Measurements from ENCODE around the gene GAMT. TPM values are rescaled to one million over a fixed set of nuclear protein-coding genes. Genes with fewer than 3 reads are reported as not detected.
A peak's percentile ranks its signal among the peaks of the same experiment; 100 is the strongest.

The GAMT gene
- total RNA-seq, 1 experiment from 2014 or later: 27.7 TPM

DNA sequence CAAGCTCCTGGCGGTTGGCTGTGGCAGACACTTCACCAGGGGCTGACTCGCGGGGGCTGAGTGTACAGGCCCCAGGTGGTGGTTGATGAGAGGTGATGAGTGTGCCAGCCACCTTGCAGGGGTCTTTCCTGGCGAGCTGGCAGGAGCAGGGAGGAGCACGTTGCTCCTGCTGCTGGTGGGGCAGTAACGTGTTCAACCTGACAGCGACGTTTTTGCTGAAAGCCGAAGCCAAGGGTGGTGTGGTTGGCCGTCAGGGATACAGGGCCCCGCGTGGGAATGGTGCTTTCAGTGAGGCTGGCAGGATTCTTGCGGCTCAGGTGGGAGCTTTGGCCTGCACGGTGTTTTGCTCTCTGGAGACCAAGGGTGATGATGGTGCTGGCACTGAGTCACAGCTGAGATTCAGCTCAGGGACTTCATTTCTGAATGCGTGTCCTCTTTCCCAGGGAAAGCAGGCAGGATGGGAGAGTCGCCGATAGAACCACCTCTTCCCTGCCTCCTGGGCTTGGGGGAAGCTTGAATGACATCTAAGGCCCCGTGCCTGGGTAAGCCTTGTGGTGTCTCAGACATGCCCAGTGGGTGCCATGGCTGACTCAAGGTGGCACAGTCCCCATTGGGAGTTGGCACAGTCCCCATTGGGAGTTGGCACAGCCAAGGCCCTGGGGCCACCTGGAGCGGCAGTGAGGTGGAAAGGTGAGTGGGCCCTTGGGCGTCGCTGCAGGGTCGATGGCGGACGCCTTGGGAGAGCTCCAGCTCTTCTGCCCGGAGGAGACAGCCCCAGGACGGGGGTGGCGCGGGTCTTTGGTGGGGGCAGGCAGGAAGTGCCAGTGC is 14.9 kb upstream of the GAMT start:
- POLR2A ChIA-PET: interaction anchor here (1.0 kb wide), 1 partner anchor 36 kb away, joined by 3 read pairs; no protein-coding TSS in a partner anchor
- H3K36me3 Mint-ChIP-seq: peaks cover 39% of the 10 kb centered on the region
- peak overlapping the region; percentile 98 for H3K27ac Mint-ChIP-seq
- ATAC-seq (no peak), DNase-seq (ENCODE audit: low spot score) (no peak)
- H3K4me1 Mint-ChIP-seq: peaks cover 54% of the 10 kb centered on the region
- TF ChIP-seq MAX (CRISPR knock-in tag; IDR thresholded peaks at IDR 0.05): no peak
- TF ChIP-seq JAZF1 (CRISPR knock-in tag; IDR thresholded peaks at IDR 0.05): no peak
- no peak for TF ChIP-seq HMGA2 (CRISPR knock-in tag; IDR thresholded peaks at IDR 0.05)
- no peak for TF ChIP-seq ZNF396 (CRISPR knock-in tag; IDR thresholded peaks at IDR 0.05; ENCODE audit: borderline replicate concordance)
- no peak for TF ChIP-seq SMAD4 (CRISPR knock-in tag; IDR thresholded peaks at IDR 0.05)
- no peak for TF ChIP-seq ATF2 (CRISPR knock-in tag; IDR thresholded peaks at IDR 0.05; ENCODE audit: borderline replicate concordance, low read depth)
- TF ChIP-seq NFATC4 (CRISPR knock-in tag; IDR thresholded peaks at IDR 0.05): no peak
- TF ChIP-seq FOXK1 (CRISPR knock-in tag; IDR thresholded peaks at IDR 0.05): no peak
- TF ChIP-seq SP1 (CRISPR knock-in tag; conservative IDR thresholded peaks at IDR 0.05): no peak
- no peak for TF ChIP-seq RORB (CRISPR knock-in tag; IDR thresholded peaks at IDR 0.05)
- no peak for TF ChIP-seq ZBTB21 (CRISPR knock-in tag; IDR thresholded peaks at IDR 0.05; ENCODE audit: borderline replicate concordance)
- no peak for TF ChIP-seq IRF2 (CRISPR knock-in tag; IDR thresholded peaks at IDR 0.05; ENCODE audit: borderline replicate concordance, low read depth)
- TF ChIP-seq ESRRA (CRISPR knock-in tag; IDR thresholded peaks at IDR 0.05; ENCODE audit: borderline replicate concordance): no peak
- TF ChIP-seq MXD4 (CRISPR knock-in tag; IDR thresholded peaks at IDR 0.05; ENCODE audit: borderline replicate concordance): no peak
- TF ChIP-seq CTCF (IDR thresholded peaks at IDR 0.05): no peak
- no peak for TF ChIP-seq ZNF423 (CRISPR knock-in tag; IDR thresholded peaks at IDR 0.05)
- TF ChIP-seq, protein P1, sequence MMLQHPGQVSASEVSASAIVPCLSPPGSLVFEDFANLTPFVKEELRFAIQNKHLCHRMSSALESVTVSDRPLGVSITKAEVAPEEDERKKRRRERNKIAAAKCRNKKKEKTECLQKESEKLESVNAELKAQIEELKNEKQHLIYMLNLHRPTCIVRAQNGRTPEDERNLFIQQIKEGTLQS (CRISPR knock-in tag; conservative IDR thresholded peaks at IDR 0.05): no peak
- H3K9me3 Mint-ChIP-seq: no peaks in the 10 kb centered on the region
- peak overlapping the region; percentile 54 for H3K4me3 Mint-ChIP-seq
- no peaks in the 10 kb centered on the region for H3K27me3 Mint-ChIP-seq (ENCODE audit: low read depth)
- CTCF ChIA-PET: interaction anchor here (0.6 to 1.5 kb wide), 5 partner anchors 19 to 186 kb away, joined by 3 to 4 read pairs (median 3); no protein-coding TSS in a partner anchor

DNA sequence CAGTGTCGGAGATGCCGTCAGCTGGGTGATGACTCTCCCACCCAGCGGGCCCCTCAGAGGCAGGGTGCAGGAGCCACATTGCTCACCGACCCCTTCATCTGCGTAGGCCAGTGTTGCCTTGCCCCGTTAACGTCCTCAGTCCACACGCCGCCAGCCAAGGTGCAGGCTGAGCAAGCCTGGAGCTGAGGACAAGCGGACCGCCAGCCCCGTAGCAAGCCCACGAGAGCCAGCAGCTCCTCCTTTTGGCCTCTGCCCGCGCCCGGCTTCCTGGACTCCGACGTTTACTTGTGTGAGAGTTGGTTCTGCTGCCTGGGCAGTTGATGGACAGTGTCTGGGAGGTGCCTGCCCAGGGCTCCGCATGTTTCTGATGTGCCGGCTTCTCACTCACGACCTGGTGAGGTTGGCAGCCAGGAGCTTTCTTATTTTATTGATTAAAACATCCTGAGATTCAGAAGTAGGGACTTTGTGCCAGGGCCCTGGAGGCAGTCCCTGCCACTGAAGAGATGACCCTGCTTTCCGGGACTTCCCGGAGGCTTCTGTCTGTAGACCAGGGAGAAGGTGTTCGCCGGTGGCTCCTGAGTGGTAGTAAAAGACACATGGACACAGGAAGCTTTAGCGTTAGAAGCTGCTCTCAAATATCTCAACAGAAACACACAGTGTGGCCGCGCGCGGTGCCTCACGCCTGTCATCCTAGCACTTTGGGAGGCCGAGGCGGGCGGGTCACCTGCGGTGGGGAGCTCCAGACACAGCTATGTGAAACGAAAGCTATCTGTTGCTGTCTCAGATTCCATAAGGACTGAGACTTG is 11.9 kb upstream of the GAMT start:
- Mint-ChIP-seq H3K36me3 (peaks cover 37% of the 10 kb centered on the region), H3K27me3 (ENCODE audit: low read depth) (no peaks in the 10 kb centered on the region), H3K27ac (peak overlapping the region; percentile 85; the same call in 1 of the 2 replicates), H3K4me1 (peaks cover 77% of the 10 kb centered on the region), H3K4me3 (no peak overlapping the region), H3K9me3 (no peaks in the 10 kb centered on the region)
- ATAC-seq (no peak), DNase-seq (ENCODE audit: low spot score) (no peak)
- ChIA-PET POLR2A (interaction anchor here (1.0 kb wide), 1 partner anchor 59 kb away, joined by 3 read pairs; no protein-coding TSS in a partner anchor), CTCF (interaction anchor here (1.2 to 1.3 kb wide), 3 partner anchors 43 to 195 kb away, joined by 3 to 4 read pairs (median 4); no protein-coding TSS in a partner anchor)
- TF ChIP-seq GTF2I (CRISPR knock-in tag; conservative IDR thresholded peaks at IDR 0.05): no peak
- TF ChIP-seq MXD4 (CRISPR knock-in tag; IDR thresholded peaks at IDR 0.05; ENCODE audit: borderline replicate concordance): no peak
- 0 out of 2 replicates have a peak, but pooled peaks have one; percentile 36 for TF ChIP-seq ZNF121 (CRISPR knock-in tag; IDR thresholded peaks at IDR 0.05)
